Skin epidermis (tissue), 12 donors: ENCODE results near the gene MKLN1.
"Not testable (repeated sequence)": the region's sequence is repeated elsewhere in the genome, so short reads cannot be mapped to it uniquely, and the experiment has no call there.

Source experiments
- H3K27ac ChIP-seq, 21 experiments: fragments of 200-600 bp; sonication (generic) in 11 of 21; one replicate each; pipeline ENCODE4 v1.5.0; 2020; ENCODE audit warnings: mild to moderate bottlenecking in 3 of 21, inconsistent platforms in 2 of 21, moderate library complexity in 2 of 21
- H3K4me3 ChIP-seq, 7 experiments: fragments of 200-600 bp; sonication (generic) in 2 of 7; one replicate each; pipeline ENCODE4 v1.5.0; 2020; ENCODE audit warnings: inconsistent platforms in 2 of 7, mild to moderate bottlenecking in 2 of 7, moderate library complexity in 1 of 7

MKLN1 gene

DNA sequence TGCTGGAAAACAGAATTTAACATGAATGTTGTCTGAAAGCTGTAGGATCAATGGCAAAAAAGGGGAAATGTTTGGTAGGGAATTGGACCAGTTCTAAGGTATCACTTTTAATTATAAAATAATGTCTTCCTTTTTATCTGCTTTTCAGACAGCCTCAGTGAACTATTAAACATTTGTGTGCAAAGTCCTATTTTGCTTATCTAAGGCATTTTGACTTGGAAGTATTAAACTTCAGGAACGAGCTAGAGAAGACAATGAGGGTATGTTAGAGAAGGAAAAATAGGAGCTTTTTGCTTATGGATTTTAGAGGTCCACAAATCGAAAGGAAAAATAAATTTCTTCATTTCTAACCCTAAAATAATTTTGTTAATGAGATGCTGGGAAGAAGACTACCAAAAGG, 165.4 kb downstream of the MKLN1 start:
- no peak overlapping the region for H3K4me3 ChIP-seq
- no peak overlapping the region for H3K27ac ChIP-seq

DNA sequence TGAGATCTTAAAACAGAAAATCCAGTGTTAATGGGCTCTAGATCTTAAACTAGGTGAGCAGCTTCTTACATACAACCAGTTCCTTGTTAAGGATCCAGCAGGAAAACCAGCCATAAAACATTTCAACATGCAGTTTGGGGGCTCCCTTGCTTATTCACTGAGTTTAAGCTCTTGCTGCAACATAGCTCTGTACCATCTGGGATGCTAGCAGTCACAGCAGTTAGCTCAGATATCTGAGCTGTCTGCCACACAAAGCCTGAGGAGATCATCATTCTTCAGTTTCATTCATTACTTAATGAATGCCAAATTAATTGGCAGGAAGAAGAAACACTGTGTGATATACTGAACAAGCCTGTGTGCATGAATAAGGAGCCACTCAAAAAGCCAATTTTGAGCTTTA, 165.9 kb downstream of the MKLN1 start:
- no peak overlapping the region for H3K27ac ChIP-seq

GRCh38 chr7:131494182-131494581, 166.5 kb downstream of the MKLN1 start:
- Histone ChIP-seq H3K4me3 (no peak overlapping the region), H3K27ac (no peak overlapping the region)

More for the DNA sequence above, 165.9 kb downstream of the MKLN1 start:
- no peak overlapping the region for H3K4me3 ChIP-seq

- no peak overlapping the region for H3K4me3 ChIP-seq
- no peak overlapping the region for H3K27ac ChIP-seq
Measured at GRCh38 chr7:131495669-131496498, 168.2 kb downstream of the MKLN1 start.

DNA sequence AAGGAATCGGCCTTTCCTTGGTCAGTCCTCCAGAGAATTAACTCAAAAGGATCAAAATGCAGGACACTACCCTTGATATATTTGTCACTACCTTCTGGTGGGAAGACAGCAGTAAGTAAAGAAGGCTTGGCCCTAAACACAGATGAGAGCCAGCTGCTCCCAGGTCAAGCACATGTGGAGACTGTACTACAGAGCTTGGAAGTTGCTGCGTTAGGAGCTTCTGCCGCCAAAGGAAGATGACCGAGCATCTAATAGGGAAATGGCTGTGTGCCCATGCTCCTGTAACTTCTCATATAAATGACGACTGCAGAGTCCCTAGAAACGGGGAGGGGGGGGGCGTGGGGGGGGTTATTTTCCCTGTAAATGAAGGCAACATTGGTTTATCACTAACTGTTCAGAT, 169.8 kb downstream of the MKLN1 start:
- no peak overlapping the region for H3K27ac ChIP-seq
- H3K4me3 ChIP-seq = no peak overlapping the region

DNA sequence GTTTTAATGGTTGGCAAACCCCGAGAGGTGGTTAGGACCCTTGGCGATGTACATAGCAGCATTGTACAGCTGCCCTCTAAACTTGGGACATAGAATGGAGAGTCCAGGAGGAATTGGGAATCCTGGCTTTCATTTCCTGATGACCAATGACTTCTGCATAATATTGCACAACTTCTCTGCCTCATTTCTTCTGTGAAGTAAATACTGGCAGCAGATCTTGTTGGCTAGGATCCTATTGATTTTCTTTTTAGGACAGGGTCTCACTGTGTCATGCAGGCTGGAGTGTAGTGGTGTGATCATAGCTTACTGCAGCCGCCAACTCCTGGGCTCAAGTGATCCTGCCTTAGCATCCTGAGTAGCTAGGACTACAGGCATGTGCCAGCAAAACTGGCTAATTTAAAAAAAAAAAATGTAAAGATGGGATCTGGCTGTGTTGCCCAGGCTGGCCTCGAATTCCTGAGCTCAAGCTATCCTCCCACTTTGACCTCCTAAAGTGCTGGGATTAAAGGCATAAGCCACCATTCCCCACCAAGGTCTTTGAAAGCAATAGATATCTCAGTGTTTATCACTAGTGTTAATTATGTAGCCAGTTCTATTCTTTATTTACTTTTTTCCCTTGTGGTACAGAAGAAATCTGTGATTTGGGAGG, 170.7 kb downstream of the MKLN1 start:
- Histone ChIP-seq H3K27ac (no peak overlapping the region), H3K4me3 (no peak overlapping the region)

- Histone ChIP-seq H3K27ac (no peak overlapping the region), H3K4me3 (no peak overlapping the region)
Measured at GRCh38 chr7:131499801-131500200, 172.1 kb downstream of the MKLN1 start.

DNA sequence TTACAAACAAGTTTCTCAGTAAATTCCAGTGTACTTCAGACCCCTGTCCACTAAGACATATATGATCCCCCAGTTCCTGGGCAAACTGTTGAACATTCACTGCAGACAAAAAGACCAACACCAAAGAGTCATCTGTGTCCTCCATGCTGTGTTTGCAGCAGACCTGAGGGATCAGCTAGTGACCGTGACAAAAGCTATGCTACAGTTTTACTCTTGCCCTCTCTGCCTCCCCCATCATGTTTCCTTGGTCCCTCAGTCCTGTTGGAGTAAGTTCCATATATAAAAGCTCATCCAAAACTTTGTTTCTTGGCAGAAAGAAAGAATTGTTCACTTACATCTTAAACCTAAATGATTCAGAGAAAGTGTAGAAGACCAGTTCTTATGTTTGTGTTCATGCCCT, 172.7 kb downstream of the MKLN1 start:
- Histone ChIP-seq H3K4me3 (no peak overlapping the region), H3K27ac (peak overlapping the region in 1 of 21 experiments; percentile 6)

DNA sequence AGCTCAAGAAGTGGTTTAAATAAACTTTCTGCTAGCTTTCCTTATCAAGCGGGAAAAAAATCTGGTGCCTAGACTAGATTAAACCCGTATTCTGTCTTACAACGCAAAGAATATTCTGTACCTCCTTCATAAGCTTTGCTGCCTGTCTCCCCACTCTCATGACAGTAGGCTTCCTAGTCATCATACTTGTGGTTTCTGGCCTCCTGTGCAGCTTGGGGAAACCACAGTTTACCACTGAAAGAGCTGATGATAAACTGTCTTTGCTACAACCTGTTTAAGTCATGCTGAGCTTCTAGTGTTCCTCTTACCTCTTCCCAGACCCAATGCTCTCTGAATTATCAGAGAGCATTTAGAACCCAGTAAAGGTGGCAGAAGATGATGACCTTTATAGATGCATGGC, 173.7 kb downstream of the MKLN1 start:
- H3K4me3 ChIP-seq = no peak overlapping the region
- peak overlapping the region in 3 of 21 experiments; percentile 7 to 19 (median 9) for H3K27ac ChIP-seq

DNA sequence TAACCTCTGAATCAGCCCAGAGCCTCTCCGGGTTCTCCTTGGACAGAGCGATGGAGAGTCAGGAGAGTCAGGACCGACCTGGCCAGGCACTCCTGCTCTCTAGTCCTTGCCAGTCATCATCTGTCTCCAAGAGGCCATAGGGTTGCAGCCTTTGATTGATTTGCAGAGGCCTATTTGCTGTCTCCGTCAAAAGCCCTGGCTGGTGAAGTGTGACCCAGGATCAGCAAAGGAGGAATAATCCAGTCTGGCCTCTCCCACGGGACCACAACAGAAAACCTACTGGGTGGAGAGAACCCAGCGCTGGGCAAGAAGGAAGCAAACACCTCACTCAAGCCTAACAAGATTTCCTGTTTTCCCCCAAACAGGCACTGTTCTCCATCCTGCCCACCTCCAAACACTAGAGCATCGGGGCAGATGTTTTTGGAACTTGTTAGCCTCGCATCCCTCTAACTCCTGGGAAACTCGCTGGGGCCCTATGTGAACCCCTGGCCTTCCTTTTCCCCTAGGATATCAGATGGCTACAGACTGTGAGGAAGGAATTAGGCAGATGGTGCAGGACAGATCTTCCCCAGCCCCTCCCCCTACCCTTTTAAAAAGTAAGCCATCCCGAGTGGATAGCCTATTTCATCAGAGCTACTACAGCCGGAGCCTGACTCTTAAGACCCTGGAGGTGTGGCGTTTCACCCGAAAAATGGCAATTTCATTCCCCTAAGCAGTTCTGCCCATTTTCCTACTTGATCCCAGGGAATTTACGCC, 174.4 kb downstream of the MKLN1 start:
- Histone ChIP-seq H3K27ac (peak overlapping the region in 5 of 21 experiments; percentile 1 to 53 (median 19)), H3K4me3 (no peak overlapping the region)

DNA sequence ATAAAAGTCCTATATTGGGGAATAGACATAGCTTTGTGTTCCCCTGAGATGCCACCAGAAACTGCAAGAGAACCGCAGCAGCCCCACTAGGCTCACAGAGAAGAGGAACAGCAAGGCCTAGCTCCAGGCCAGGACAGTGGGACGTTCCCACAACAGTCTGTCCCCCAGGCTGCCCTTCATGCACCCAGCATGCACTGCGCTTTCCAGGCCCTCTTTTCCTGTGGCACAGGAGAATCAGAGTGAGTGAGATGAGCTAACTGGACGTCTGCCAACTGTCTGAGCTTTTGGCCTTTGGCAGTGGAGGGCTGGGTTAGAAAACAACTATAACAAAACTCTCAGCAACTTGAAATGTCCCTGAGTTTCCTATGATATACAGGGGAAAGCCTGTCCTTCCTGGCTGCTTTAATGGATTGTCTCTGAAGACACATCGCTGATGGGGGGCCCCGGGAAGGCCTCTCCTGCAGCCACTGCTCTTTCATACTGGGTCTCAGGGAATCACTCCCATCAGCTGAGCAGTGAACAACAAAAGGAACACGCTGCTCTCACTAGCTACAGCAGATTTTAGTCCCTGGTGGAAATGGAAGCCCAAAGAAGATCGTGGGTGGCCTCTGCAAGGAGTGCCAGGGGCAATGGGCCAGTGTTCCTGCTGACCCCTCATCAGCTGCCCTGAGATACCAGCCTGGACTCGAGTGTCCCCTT, 175.3 kb downstream of the MKLN1 start:
- Histone ChIP-seq H3K4me3 (no peak overlapping the region), H3K27ac (peak overlapping the region in 5 of 21 experiments; percentile 5 to 53 (median 28))

GRCh38 chr7:131503639-131504038, 176.0 kb downstream of the MKLN1 start:
- Histone ChIP-seq H3K4me3 (no peak overlapping the region), H3K27ac (peak overlapping the region in 5 of 21 experiments; percentile 5 to 43 (median 17))

- Histone ChIP-seq H3K27ac (no peak overlapping the region), H3K4me3 (no peak overlapping the region)
Measured at GRCh38 chr7:131504157-131504899, 176.7 kb downstream of the MKLN1 start.

GRCh38 chr7:131505037-131505620, 177.5 kb downstream of the MKLN1 start:
- H3K27ac ChIP-seq, H3K4me3 ChIP-seq: not testable (repeated sequence)

DNA sequence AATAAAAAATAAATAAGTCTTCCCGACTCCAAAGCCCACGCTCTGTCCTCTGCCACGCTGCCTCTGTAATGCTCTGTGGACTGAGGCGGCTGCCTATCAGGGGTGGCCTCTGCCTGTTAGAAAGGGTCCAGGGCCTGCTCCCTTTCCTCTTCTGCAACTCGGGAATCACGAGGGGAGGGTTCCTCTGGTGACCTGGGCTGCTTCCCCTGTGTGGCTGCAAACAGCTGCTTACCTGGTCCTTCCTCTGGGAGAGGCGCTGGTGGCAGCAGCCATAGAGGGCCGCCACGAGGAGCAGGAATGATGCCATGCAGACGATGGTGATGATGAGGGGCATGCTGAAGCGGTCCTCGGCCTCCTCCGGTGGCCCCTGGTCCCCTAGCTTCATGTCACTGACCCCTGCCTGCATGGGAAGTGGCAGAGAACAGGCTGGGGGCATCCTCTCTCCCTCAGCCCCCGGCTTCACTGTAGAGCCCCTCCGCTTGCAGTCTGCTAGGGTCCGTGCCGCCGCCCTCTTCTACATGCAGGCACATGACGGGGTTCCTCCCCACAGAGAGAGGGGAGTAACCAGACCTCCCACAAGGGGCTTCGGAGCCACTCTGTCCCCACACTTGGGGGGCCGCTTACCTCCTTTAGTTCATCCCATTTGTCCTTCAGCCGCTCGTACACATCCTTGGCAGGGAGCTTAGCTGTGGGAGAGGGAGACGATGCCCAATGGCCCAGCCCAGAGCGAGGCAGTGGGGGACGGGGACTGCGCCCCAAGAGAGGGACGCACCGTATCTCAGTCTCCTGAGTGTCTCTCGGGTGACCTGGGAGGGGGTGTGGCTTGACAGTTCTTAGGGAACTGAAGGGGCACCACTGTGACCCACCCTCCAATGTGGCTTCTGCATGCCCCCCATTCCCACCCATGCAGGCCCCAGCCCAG, 178.2 kb downstream of the MKLN1 start:
- Histone ChIP-seq H3K27ac (no peak overlapping the region), H3K4me3 (no peak overlapping the region)

- no peak overlapping the region for H3K27ac ChIP-seq
- no peak overlapping the region for H3K4me3 ChIP-seq
Measured at GRCh38 chr7:131506597-131506996, 178.9 kb downstream of the MKLN1 start.

- Histone ChIP-seq H3K4me3 (no peak overlapping the region), H3K27ac (no peak overlapping the region)
Measured at GRCh38 chr7:131507592-131508331, 180.1 kb downstream of the MKLN1 start.
